ENCODE measurements around the gene SERGEF.

GRCh38 chr11:17985517-17985916, 27.3 kb downstream of the SERGEF start:
- TF ChIP-seq SMC3 (IDR thresholded peaks at IDR 0.05; ENCODE audit: low read depth, low read length) (no peak), POLR2AphosphoS5 (IDR thresholded peaks at IDR 0.05; ENCODE audit: low read depth, low read length) (no peak), CTCF (IDR thresholded peaks at IDR 0.05) (no peak), YY1 (IDR thresholded peaks at IDR 0.05; ENCODE audit: low read depth) (no peak), RCOR1 (IDR thresholded peaks at IDR 0.05; ENCODE audit: low read length) (no peak), EZH2phosphoT487 (IDR thresholded peaks at IDR 0.05; ENCODE audit: borderline replicate concordance, low read depth) (no peak), MXI1 (IDR thresholded peaks at IDR 0.05; ENCODE audit: low read depth, low read length) (no peak), REST (IDR thresholded peaks at IDR 0.05; ENCODE audit: low read depth, low read length) (no peak), TEAD4 (IDR thresholded peaks at IDR 0.05; ENCODE audit: borderline replicate concordance, insufficient read depth) (no peak), ELF1 (IDR thresholded peaks at IDR 0.05) (no peak), MAX (IDR thresholded peaks at IDR 0.05; ENCODE audit: low read depth) (no peak), TAF1 (IDR thresholded peaks at IDR 0.05; ENCODE audit: borderline replicate concordance, low read depth, low read length) (no peak)

All from SK-N-SH (cell line).